IPS-18a (cell line): Measurements from ENCODE around the gene MARCHF3.

ENCODE experiments used
- H3K27ac ChIP-seq: one replicate; pipeline ENCODE4 v1.5.1; 2013; ENCODE audit warnings: low read length
- H3K27me3 ChIP-seq: one replicate; pipeline ENCODE4 v1.6.1; 2013; ENCODE audit warnings: mild to moderate bottlenecking, low read length; ENCODE audit not compliant: control insufficient read depth, insufficient read depth
- H3K36me3 ChIP-seq: one replicate; pipeline ENCODE4 v1.6.1; 2013; ENCODE audit warnings: low read depth, low read length; ENCODE audit not compliant: control insufficient read depth
- H3K4me1 ChIP-seq: one replicate; pipeline ENCODE4 v1.6.1; 2013; ENCODE audit warnings: low read depth, low read length; ENCODE audit not compliant: control insufficient read depth
- H3K4me3 ChIP-seq: one replicate; pipeline ENCODE4 v1.5.1; 2013; ENCODE audit warnings: low read length
- H3K9ac ChIP-seq: one replicate; pipeline ENCODE4 v1.6.1; 2013; ENCODE audit warnings: mild to moderate bottlenecking, low read length, moderate library complexity
- H3K9me3 ChIP-seq: one replicate; pipeline ENCODE4 v1.6.1; 2013; ENCODE audit warnings: low read depth, low read length; ENCODE audit not compliant: control insufficient read depth

Gene MARCHF3

DNA sequence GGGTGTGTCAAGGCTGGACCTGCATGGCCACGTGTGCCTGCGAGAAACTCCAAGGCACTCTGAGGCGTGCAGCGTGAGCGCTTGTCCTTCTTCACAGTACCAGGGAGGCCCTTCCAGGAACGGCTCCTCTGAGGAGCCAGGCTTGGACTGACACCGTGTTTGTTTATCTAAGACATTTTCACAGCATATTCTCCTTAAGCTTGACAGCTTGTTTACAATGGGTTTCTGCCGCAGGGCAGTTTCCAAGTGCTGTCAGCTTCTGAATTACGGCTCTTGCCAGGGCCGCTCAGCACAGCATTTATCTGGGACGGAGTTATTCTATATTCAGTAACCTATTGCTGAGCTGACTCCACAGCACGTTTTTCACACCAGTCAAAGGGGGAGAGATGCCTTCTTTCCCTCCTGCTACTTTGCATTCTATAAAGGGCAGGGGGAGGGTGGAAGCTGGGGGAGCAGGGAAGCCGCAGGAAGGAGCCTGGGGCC, 155.0 kb downstream of the MARCHF3 start:
- Histone ChIP-seq H3K9ac (no peak overlapping the region), H3K36me3 (no peaks in the 10 kb centered on the region), H3K27ac (no peak overlapping the region), H3K4me3 (no peak overlapping the region), H3K27me3 (no peaks in the 10 kb centered on the region), H3K9me3 (no peaks in the 10 kb centered on the region), H3K4me1 (peaks cover 7% of the 10 kb centered on the region)

DNA sequence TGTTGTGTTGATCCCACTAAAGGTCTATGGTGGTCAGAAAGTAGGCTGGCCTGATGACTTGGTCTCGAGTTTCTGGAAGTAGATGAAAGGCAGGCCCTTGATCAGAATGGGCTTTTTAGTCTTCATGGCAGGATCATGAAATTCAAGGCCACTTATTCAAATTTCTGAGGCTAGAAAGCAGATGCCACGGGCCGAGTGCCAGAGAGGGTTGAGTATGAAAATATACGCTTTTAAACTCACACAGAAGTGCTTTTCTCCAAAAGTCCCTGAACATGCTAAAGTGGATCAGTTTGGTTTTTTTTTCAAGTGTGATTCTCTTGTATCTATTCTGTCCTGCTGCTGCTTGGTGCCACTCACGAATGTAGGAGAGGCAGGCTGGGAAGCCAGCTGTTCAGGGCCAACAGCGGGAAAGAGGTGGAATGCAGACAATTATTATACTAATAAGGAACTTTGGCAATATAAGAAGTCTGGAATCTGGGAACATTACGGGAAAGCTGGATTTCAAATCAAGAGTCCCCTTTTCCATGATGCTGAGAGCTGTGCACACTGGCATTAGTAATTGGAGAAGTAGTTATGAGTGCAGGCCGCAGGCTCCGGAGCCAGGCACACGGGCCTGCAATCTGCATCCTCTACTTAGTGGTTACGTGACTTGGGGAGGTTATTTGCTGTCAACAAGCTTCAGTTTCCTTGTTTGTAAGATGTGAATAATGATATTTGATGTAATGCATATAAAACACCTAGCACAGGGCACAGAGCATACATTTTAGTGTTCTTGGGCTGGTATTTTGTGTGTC, 157.6 kb downstream of the MARCHF3 start:
- Histone ChIP-seq H3K27ac (no peak overlapping the region), H3K4me3 (no peak overlapping the region), H3K27me3 (no peaks in the 10 kb centered on the region), H3K4me1 (peaks cover 25% of the 10 kb centered on the region), H3K9ac (no peak overlapping the region), H3K9me3 (no peaks in the 10 kb centered on the region), H3K36me3 (no peaks in the 10 kb centered on the region)

- Histone ChIP-seq H3K4me1 (peaks cover 25% of the 10 kb centered on the region), H3K27me3 (no peaks in the 10 kb centered on the region), H3K4me3 (no peak overlapping the region), H3K9ac (no peak overlapping the region), H3K27ac (no peak overlapping the region), H3K36me3 (no peaks in the 10 kb centered on the region), H3K9me3 (no peaks in the 10 kb centered on the region)
These were observed 158.9 kb downstream of the MARCHF3 start for GRCh38 chr5:126871441-126871840.

- Histone ChIP-seq H3K9ac (no peak overlapping the region), H3K27ac (no peak overlapping the region), H3K27me3 (no peaks in the 10 kb centered on the region), H3K4me3 (peak overlapping the region; percentile 52), H3K36me3 (no peaks in the 10 kb centered on the region), H3K4me1 (peaks cover 17% of the 10 kb centered on the region), H3K9me3 (no peaks in the 10 kb centered on the region)
These were observed 161.3 kb downstream of the MARCHF3 start for GRCh38 chr5:126869005-126869451.

- Histone ChIP-seq H3K9me3 (no peaks in the 10 kb centered on the region), H3K27me3 (no peaks in the 10 kb centered on the region), H3K27ac (no peak overlapping the region), H3K4me1 (peaks cover 17% of the 10 kb centered on the region), H3K36me3 (no peaks in the 10 kb centered on the region), H3K4me3 (peak overlapping the region; percentile 52), H3K9ac (no peak overlapping the region)
These were observed 161.9 kb downstream of the MARCHF3 start for GRCh38 chr5:126868338-126869004.

- H3K36me3 ChIP-seq = no peaks in the 10 kb centered on the region
- peaks cover 17% of the 10 kb centered on the region for H3K4me1 ChIP-seq
- H3K27ac ChIP-seq = no peak overlapping the region
- H3K4me3 ChIP-seq = no peak overlapping the region
- no peak overlapping the region for H3K9ac ChIP-seq
- H3K9me3 ChIP-seq = no peaks in the 10 kb centered on the region
- no peaks in the 10 kb centered on the region for H3K27me3 ChIP-seq
These were observed 163.3 kb downstream of the MARCHF3 start for GRCh38 chr5:126866851-126867636.

- Histone ChIP-seq H3K4me3 (no peak overlapping the region), H3K4me1 (peaks cover 17% of the 10 kb centered on the region), H3K9ac (no peak overlapping the region), H3K36me3 (no peaks in the 10 kb centered on the region), H3K27me3 (no peaks in the 10 kb centered on the region), H3K27ac (no peak overlapping the region), H3K9me3 (no peaks in the 10 kb centered on the region)
These were observed 165.1 kb downstream of the MARCHF3 start for GRCh38 chr5:126865299-126865698.

- no peak overlapping the region for H3K9ac ChIP-seq
- no peak overlapping the region for H3K27ac ChIP-seq
- H3K4me3 ChIP-seq = no peak overlapping the region
- H3K4me1 ChIP-seq = peaks cover 9% of the 10 kb centered on the region
- no peaks in the 10 kb centered on the region for H3K9me3 ChIP-seq
- H3K36me3 ChIP-seq = no peaks in the 10 kb centered on the region
- no peaks in the 10 kb centered on the region for H3K27me3 ChIP-seq
These were observed 166.2 kb downstream of the MARCHF3 start for GRCh38 chr5:126864042-126864688.

- no peaks in the 10 kb centered on the region for H3K9me3 ChIP-seq
- no peak overlapping the region for H3K9ac ChIP-seq
- no peak overlapping the region for H3K27ac ChIP-seq
- H3K4me3 ChIP-seq = no peak overlapping the region
- H3K4me1 ChIP-seq = peaks cover 2% of the 10 kb centered on the region
- H3K27me3 ChIP-seq = no peaks in the 10 kb centered on the region
- no peaks in the 10 kb centered on the region for H3K36me3 ChIP-seq
These were observed 167.0 kb downstream of the MARCHF3 start for GRCh38 chr5:126863402-126863801.

DNA sequence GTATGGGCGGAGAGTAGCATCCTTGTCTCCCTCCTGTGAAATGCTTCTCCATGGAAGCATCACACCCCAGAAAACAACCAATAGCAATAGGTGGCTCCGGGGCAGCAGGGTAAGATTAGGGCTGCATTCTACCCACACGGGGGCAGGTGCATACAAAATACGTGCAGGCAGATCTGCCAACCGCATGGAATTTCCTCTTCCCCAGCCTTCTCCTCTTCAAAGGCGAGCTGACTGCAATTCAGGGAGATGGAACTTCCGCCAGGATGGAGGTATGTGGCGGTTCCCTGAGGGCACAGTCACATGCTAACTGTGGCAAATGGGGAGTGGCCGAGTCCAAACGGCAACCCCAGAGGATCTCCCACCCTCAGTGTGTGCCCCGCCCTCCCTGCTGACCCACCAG, 171.9 kb downstream of the MARCHF3 start:
- Histone ChIP-seq H3K27me3 (no peaks in the 10 kb centered on the region), H3K36me3 (no peaks in the 10 kb centered on the region), H3K9ac (no peak overlapping the region), H3K9me3 (no peaks in the 10 kb centered on the region), H3K4me1 (peaks cover 5% of the 10 kb centered on the region), H3K27ac (no peak overlapping the region), H3K4me3 (no peak overlapping the region)
